ENCODE results near the gene EMSY. TPM values are rescaled to one million over a fixed set of nuclear protein-coding genes. Genes with fewer than 3 reads are reported as not detected.
"Not testable (repeated sequence)": the region's sequence is repeated elsewhere in the genome, so short reads cannot be mapped to it uniquely, and the experiment has no call there.

EMSY gene
- polyA plus RNA-seq, 6 donors from 2014 or later = 15.0 to 26.8 (median 22.2) TPM

DNA sequence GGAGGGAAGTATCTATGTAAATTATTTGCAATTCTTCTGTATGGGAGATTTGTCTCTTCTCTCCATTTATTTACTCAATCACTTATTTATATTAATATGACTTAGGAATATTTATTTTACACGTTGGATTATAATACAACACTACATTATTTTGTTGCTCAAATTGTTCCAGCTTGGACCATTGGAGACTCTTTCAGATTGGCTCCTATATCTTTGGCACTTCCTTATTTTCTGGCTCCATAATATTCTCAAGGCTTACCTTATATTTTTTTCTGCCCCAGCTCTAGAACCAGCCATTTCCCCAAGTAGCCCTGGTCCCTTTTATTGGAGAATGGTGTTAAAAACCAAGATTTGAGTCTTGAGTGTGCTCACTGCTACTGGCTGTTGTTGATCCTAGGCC lies 123.8 kb downstream of the EMSY start:
- DNase-seq (no peak), ATAC-seq (ENCODE audit: low read depth in 2 of 2) (no peak)
- Mint-ChIP-seq H3K27me3 (peaks cover 1 to 6% (median 4%) of the 10 kb centered on the region in 3 donors), H3K4me1 (peaks cover 0 to 12% (median 7%) of the 10 kb centered on the region in 3 donors), H3K36me3 (no peaks in the 10 kb centered on the region), H3K27ac (no peak overlapping the region), H3K9me3 (peaks cover 0 to 14% (median 2%) of the 10 kb centered on the region in 7 donors), H3K4me3 (no peak overlapping the region)

DNA sequence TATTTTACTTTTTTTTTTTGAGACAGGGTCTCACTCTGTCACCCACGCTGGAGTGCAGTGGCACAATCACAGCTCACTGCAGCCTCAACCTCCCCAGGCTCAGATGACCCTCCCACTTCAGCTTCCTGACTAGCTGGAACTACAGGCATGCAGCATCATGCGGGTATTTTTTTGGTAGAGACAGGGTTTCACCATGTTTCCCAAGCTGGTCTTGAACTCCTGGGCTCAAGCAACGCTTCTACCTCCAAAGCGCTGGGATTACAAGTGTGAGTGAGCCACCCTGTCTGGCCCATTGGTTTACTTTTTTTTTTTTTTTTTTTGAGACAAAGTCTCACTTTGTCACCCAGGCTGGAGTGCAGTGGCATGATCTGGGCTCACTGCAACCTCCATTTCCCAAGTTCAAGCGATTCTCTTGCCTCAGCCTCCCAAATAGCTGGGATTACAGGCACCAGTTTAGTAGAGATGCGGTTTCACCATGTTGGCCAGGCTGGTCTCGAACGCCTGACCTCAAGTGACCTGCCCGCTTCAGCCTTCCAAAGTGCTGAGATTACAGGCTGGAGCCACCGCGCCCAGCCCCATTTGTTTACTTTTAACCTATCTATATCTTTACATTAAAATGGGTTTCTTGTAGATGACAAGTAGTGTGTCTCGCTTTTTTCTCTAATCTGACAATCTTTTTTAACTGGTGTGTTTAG lies 127.5 kb downstream of the EMSY start:
- not testable (repeated sequence) for H3K27ac Mint-ChIP-seq; H3K4me1 Mint-ChIP-seq; H3K36me3 Mint-ChIP-seq; ATAC-seq (ENCODE audit: low read depth in 2 of 2); H3K4me3 Mint-ChIP-seq; H3K9me3 Mint-ChIP-seq; DNase-seq
- peaks cover 26 to 29% (median 26%) of the 10 kb centered on the region in 3 donors for H3K27me3 Mint-ChIP-seq

DNA sequence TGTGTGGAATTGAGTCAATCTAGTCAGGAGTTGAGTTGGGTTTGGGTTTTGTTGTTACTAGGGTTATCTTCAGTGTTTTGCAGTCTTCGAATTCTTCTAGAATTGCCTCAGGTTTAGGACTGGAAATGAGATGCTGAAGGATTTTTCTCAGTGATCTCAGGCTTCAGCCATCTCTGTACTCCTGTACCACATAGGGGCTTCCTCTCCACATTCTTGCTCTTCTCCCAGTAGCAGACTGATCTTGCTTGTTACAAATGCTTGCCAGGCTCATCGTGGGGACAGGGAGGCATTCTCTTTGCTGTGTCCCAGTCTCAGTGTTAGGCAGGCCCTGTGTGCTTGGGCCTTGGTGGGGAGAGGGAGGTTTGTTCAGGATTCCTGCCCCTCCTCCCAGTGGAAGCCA lies 129.6 kb downstream of the EMSY start:
- Mint-ChIP-seq H3K27ac (peak overlapping the region in 1 of 6 donors; percentile 63), H3K36me3 (no peaks in the 10 kb centered on the region)
- DNase-seq = no peak

DNA sequence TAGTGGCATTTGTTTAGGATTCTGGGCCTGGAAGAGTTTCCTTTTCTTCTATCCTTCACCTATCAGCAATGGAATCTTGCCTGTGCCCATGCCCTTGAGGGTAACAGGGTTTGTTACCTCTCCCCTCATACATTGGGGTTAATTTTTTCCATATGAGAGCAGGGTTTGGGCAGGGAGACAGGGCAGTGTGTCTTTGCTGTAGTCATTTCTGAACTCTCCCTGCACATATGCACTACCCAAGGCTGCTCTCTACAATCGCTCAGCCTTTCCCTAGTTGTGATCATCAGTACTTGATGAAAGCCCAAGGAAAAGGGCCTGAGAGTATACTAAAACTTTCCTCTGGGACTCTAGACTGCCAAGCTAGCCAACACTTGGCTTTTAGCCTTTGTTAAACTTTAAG lies 130.1 kb downstream of the EMSY start:
- peaks cover 0 to 4% (median 0%) of the 10 kb centered on the region in 3 donors for H3K4me1 Mint-ChIP-seq
- no peaks in the 10 kb centered on the region for H3K36me3 Mint-ChIP-seq
- no peak overlapping the region for H3K4me3 Mint-ChIP-seq
- H3K27me3 Mint-ChIP-seq = peaks cover 29 to 43% (median 36%) of the 10 kb centered on the region in 3 donors
- peaks cover 0 to 6% (median 0%) of the 10 kb centered on the region in 7 donors for H3K9me3 Mint-ChIP-seq
- no peak overlapping the region for H3K27ac Mint-ChIP-seq
- ATAC-seq (ENCODE audit: low read depth in 2 of 2) = no peak
- no peak for DNase-seq

More for the DNA sequence above, 129.6 kb downstream of the EMSY start:
- peaks cover 0 to 4% (median 0%) of the 10 kb centered on the region in 3 donors for H3K4me1 Mint-ChIP-seq
- ATAC-seq (ENCODE audit: low read depth in 2 of 2) = no peak
- no peak overlapping the region for H3K4me3 Mint-ChIP-seq
- H3K9me3 Mint-ChIP-seq = peaks cover 0 to 6% (median 0%) of the 10 kb centered on the region in 7 donors
- H3K27me3 Mint-ChIP-seq = peaks cover 29 to 39% (median 36%) of the 10 kb centered on the region in 3 donors

DNA sequence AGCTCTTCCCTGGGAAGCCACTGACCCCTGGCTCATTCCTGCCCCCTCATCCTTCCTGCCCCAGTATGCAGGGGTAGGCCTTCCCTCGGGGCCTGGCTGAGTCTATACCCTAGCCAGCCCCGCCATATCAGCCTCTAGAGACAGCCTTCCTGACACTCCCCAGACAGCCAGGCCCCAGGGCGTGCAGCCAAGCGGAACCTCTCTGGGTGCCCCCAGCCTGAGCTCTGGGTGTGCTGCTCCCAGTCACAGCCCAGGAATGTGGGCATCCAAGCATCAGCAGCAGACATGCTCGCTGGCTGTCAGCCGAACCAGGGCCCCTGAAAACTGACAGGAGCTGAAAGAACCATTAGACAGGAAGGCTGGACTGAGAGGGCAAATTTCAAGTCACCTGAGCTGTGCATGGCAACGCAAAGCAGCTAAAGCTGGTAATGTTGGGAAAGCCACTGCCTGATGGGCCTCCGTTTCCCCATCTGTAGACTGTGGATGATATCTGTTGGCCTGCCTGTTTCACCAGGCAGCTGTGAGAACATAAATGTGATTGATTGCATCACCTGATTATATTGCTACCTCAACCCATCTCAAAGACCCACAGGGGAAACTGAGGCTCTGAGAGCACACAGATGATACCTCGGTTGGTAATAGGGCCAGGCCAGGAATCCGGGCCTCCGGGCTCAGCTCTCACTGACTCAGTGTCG lies 132.6 kb downstream of the EMSY start:
- no peak for ATAC-seq (ENCODE audit: low read depth in 2 of 2)
- Mint-ChIP-seq H3K27me3 (peaks cover 35 to 43% (median 36%) of the 10 kb centered on the region in 3 donors), H3K4me1 (peaks cover 0 to 4% (median 0%) of the 10 kb centered on the region in 3 donors), H3K27ac (peak overlapping the region in 1 of 6 donors; percentile 86), H3K4me3 (no peak overlapping the region), H3K36me3 (no peaks in the 10 kb centered on the region), H3K9me3 (no peaks in the 10 kb centered on the region)
- DNase-seq = no peak

DNA sequence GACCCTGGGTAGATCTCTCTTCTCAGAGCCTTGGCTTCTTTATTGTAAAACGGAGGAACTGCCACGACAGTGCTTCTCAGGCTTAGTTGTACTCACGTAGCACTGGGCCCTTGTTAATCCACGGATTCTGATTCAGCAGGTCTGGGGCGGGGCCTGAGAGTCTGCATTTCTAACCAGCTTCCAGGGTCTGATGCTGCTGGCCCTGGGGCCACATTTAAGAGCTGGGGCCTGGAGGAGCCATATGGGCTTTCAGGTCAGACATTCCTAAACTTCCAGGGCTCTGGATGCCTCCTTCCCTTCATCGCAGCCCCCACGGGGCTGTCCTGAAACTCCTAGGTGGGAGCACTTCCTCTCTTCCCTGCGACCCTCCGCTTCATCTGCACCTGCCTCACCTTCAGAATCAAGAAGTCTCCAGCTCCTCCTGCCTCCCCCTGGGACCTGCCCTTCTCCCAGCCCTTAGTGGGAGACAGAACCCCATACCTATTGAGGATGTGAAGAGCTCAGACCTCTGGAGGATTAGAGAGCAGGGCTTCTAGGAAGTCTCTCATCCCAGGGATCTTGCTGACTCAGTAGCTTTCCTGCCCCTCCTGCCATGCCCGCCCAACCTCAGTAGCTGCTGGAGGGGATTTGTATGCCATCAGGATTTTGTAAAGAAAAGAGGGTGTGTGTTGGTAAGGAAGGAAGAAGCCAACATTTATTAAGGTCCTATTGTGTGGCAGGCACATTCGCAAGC lies 133.3 kb downstream of the EMSY start:
- no peak for ATAC-seq (ENCODE audit: low read depth in 2 of 2)
- DNase-seq = no peak
- Mint-ChIP-seq H3K4me3 (no peak overlapping the region), H3K27ac (peak overlapping the region in 1 of 6 donors; percentile 52), H3K4me1 (peaks cover 0 to under 1% (median 0%) of the 10 kb centered on the region in 3 donors), H3K36me3 (no peaks in the 10 kb centered on the region), H3K27me3 (peaks cover 35 to 43% (median 36%) of the 10 kb centered on the region in 3 donors), H3K9me3 (no peaks in the 10 kb centered on the region)

DNA sequence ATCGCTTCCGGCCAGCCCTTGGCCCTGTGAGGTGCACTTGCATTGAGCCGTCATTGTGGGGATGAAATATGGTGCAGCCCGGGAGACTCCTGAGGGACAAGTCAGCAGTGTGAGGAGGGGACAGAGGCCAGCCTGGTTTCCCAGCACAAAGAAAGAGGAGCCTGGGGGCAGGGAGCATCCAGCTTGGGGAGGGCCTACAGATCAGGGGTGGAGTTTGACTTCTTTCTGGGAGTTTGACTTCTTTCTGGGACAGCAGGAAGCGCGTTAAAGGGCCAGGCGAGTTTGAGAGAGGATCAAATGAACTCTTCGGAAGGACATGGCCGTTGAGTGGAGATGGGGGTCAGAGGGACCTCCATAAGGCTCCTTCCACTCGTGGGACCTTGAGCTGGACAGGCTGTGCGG lies 133.8 kb downstream of the EMSY start:
- Mint-ChIP-seq H3K4me3 (no peak overlapping the region), H3K27ac (no peak overlapping the region), H3K4me1 (no peaks in the 10 kb centered on the region), H3K9me3 (no peaks in the 10 kb centered on the region), H3K27me3 (peaks cover 34 to 41% (median 34%) of the 10 kb centered on the region in 3 donors), H3K36me3 (no peaks in the 10 kb centered on the region)
- ATAC-seq (ENCODE audit: low read depth in 2 of 2) = no peak
- DNase-seq = no peak

DNA sequence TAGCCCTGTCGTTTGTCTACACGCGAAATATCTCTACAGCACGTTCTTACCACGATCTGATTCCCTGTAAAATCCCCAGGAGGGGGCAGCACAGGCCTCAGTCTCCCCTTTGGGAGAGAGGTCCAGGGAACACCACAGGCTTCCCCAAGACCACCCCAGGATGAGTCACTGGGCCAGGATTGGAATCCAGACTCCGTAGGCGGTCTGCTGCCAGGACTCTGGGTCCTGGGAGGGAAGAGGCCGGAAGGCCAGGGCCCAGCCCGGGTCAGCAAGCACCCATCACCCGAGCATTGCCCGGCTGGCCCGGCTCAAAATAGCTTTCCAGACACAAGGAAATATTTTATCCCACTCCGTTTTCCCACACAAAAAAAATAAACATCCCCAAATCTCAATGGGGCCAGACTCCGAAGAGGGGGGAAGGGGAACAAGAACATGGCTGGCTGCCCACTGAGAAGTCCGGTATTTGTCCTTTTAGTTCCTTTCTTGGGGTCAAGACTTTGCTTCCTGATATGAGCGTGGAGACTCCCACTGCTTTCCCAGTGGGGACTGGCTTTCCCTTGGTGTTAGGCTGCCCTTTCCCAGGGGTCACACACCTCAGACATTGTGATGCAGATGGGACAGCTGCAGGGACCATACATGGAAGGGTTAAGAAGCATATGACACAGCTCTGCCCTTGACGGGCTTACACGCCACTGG lies 134.4 kb downstream of the EMSY start:
- Mint-ChIP-seq H3K27me3 (peaks cover 28 to 35% (median 29%) of the 10 kb centered on the region in 3 donors), H3K4me1 (no peaks in the 10 kb centered on the region), H3K4me3 (peak overlapping the region in 1 of 8 donors; percentile 56), H3K27ac (peak overlapping the region in 2 of 6 donors; percentile 38 to 90), H3K9me3 (no peaks in the 10 kb centered on the region), H3K36me3 (no peaks in the 10 kb centered on the region)
- DNase-seq (no peak), ATAC-seq (ENCODE audit: low read depth in 2 of 2) (no peak)

DNA sequence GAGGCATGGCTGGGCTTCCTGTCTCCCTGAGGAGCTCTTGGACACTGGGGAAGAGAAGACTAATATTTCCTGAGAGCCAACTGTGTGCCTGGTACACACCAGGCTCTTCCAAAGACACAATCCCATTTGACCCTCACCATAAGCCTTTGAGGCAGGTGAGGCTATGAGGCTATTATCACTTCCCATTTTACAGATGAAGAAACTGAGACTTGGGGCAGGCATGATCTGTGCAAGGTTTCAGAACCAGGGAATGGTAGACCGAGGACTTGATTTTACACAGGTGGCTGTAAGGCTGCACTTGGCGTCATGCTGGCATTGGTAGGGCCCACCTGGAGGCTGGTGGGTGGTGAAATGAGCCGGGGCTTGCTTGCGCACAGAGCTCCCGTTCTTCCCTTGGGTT lies 134.9 kb downstream of the EMSY start:
- H3K9me3 Mint-ChIP-seq = no peaks in the 10 kb centered on the region
- H3K4me3 Mint-ChIP-seq = peak overlapping the region in 1 of 8 donors; percentile 56
- no peak for DNase-seq
- no peaks in the 10 kb centered on the region for H3K36me3 Mint-ChIP-seq
- no peaks in the 10 kb centered on the region for H3K4me1 Mint-ChIP-seq
- peak overlapping the region in 1 of 6 donors; percentile 90 for H3K27ac Mint-ChIP-seq
- peaks cover 23 to 30% (median 24%) of the 10 kb centered on the region in 3 donors for H3K27me3 Mint-ChIP-seq
- ATAC-seq (ENCODE audit: low read depth in 2 of 2) = no peak

DNA sequence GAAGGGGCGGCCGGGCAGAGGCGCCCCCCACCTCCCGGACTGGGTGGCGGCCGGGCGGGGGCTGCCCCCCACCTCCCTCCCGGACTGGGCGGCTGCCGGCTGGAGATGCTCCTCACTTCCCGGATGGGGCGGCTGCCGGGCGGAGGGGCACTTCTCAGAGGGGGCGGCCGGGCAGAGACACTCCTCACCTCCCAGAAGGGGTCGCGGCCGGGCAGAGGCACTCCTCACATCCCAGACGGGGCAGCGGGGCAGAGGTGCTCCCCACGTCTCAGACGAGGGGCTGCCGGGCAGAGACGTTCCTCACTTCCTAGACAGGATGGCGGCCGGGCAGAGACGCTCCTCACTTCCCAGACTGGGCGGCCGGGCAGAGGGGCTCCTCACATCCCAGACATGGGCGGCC lies 137.7 kb downstream of the EMSY start:
- not testable (repeated sequence) for H3K4me3 Mint-ChIP-seq; DNase-seq; H3K9me3 Mint-ChIP-seq; ATAC-seq (ENCODE audit: low read depth in 2 of 2); H3K36me3 Mint-ChIP-seq; H3K4me1 Mint-ChIP-seq; H3K27ac Mint-ChIP-seq
- H3K27me3 Mint-ChIP-seq = peaks cover 9 to 18% (median 12%) of the 10 kb centered on the region in 3 donors

DNA sequence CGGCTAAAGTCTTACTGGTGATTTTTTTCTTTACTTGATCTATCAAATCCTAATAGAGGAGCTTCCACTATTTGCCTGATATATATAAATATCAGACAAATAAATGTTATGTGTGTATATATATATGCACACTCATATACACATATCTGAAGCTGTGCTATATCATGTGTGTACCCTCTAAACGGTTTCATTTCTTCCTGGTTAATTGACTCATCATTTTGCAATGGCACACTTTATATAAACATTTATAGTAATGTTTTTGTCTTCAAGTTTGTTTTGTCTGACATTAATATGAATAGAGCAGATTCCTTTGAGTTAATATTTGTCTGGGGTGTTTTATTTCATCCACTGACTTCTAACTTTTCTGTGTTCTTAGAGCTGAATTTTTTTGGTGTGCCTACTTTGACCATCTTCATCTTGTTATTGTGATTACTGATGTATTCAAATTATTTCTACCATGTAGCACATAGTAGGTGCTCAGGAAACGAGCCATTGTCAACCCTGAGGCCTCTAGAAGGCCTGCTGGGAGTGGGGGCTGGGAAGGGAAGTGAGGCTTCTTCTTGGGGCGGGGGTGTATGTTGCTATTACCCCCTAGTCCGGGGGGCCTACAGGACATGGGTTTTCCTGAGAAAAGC lies 143.1 kb downstream of the EMSY start:
- Mint-ChIP-seq H3K27me3 (no peaks in the 10 kb centered on the region), H3K27ac (peak overlapping the region; percentile 41 to 90 (median 86)), H3K9me3 (no peaks in the 10 kb centered on the region), H3K4me1 (peaks cover 11 to 21% (median 16%) of the 10 kb centered on the region in 3 donors), H3K36me3 (no peaks in the 10 kb centered on the region), H3K4me3 (peak overlapping the region in 6 of 8 donors; percentile 13 to 82 (median 64))
- no peak for DNase-seq
- ATAC-seq (ENCODE audit: low read depth in 2 of 2) = no peak

DNA sequence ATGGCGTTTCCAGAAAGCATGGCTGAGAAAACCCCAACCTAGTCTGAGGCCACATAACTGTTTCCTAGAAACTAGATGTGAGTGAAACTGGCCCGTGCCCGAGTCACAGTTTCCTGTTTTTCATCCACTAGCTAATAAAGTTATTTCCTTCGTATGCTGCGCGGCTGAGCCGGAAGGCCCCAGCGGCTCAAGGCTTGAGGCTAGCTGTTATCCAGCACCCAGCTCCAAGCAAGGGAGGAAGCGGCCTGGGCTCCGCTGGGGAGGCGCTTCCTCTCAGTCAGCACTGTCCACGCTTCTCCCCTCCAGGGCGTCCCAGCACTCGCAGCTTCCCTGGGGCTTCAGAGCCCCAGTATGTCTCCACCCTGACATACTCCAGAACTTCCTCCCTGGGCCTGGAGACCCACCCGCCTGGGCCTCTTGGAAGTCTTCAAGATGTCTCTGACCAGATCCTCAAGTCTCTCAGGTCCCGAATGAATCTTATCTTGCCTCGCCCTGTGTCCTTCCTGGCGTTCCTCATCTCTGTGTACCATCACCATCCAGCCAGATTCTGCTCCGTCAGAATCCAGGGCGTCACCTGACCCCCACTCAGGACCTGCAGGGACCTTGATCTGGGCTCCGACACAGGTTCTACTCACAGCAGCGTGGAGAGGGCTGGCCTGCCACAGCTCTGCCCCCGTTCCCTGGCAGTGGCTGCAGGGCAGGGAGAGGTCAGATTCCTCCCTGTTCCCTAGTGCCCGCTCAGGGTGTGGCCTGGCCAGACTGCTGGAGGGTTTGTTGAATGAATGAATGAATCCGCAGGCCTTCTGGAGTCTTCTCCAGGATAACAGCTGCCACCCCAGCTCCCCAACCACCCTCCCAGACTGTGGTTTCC lies 143.9 kb downstream of the EMSY start:
- DNase-seq (peak; percentile 35), ATAC-seq (ENCODE audit: low read depth in 2 of 2) (peak; percentile 89 to 94)
- Mint-ChIP-seq H3K4me1 (peaks cover 16 to 29% (median 24%) of the 10 kb centered on the region in 3 donors), H3K9me3 (peaks cover 0 to 1% (median 0%) of the 10 kb centered on the region in 7 donors), H3K4me3 (peak overlapping the region in 7 of 8 donors; percentile 13 to 82 (median 66)), H3K27ac (peak overlapping the region; percentile 47 to 90 (median 86)), H3K36me3 (no peaks in the 10 kb centered on the region), H3K27me3 (no peaks in the 10 kb centered on the region)

Measured in naive B cell (primary cell).